GM10266 (cell line): ENCODE data around the gene ANKFY1.

Experiments used
- DNase-seq: peaks from one replicate; pipeline ENCODE4 v3.0.0; 2012; ENCODE audit errors: extremely low spot score
- CTCF ChIP-seq: IDR thresholded peaks from 2 replicates; pipeline ENCODE4 v1.5.1; 2012; ENCODE audit warnings: mild to moderate bottlenecking, low read depth; ENCODE audit not compliant: control insufficient read depth, insufficient read depth; ENCODE audit errors: missing control alignments

The ANKFY1 gene

GRCh38 chr17:4156750-4157381 is 106.9 kb downstream of the ANKFY1 start:
- no peak for DNase-seq
- no peak for TF ChIP-seq CTCF

DNA sequence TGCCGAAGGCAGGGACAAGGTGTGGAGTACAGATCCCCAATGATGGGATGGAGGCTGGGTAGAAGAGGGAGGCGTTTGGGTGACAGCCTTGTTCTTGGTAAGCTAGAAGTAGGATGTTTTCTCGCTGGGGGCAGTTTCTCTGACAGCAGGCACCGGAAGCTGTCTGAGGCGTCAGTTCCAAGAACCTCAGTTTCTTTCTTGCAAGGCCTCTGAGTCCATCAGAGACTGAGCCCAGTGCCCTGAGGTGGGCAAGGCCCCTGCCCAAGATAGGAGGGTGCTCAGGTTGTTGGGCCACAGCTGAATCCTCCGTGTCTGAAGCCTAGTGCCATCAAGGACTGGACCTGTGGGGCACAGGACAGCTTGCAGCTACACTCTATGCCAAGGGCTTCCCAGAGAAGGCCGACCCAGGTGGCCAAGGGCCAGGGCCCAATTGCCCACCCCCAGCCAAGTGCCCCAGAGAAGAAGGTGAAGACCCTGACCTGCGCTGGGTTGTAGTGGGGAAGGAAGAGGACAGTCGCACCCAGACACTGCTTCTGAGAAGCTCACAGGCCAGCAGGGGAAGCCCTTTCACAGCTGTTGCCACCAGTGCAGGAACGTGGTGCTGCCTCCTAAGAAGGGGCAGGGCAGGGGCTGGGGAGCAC is 107.7 kb downstream of the ANKFY1 start:
- DNase-seq: no peak
- no peak for TF ChIP-seq CTCF

DNA sequence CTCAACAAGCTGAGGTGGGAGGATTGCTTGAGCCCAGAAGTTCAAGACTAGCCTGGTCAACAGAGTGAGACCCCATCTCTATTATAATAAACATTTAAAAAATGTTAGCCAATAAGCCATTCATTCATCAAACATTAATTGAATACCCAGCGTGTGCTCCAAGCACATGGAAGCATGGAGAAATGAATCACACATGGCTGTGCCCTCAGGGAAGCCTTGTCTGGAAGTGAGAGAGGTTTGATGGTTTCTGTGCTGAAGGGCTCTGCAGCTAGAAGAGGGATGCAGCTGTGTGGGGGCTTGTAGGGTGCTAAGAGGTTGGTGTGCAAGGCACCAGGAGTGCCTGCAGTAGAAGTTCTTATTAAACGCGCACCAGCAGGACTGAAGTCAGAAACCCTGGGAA is 109.6 kb downstream of the ANKFY1 start:
- TF ChIP-seq CTCF: no peak
- DNase-seq: no peak

- TF ChIP-seq CTCF: no peak
- DNase-seq: no peak
Measured at GRCh38 chr17:4152471-4152870, 111.3 kb downstream of the ANKFY1 start.

- no peak for TF ChIP-seq CTCF
- DNase-seq: no peak
Measured at GRCh38 chr17:4150096-4150495, 113.7 kb downstream of the ANKFY1 start.

- no peak for TF ChIP-seq CTCF
- DNase-seq: no peak
Measured at GRCh38 chr17:4148611-4149308, 115.0 kb downstream of the ANKFY1 start.
